Muscle layer of colon (tissue), 2 donors: ENCODE data around the gene ROBO1.

Source experiments
- H3K27ac ChIP-seq: one replicate; pipeline ENCODE4 v1.7.0; 2013; ENCODE audit warnings: low read depth, mild to moderate bottlenecking, low read length, moderate library complexity
- H3K27me3 ChIP-seq, 2 donors: one replicate each; pipeline ENCODE4 v1.7.0; 2013; ENCODE audit warnings: low read length in 2 of 2, mild to moderate bottlenecking in 2 of 2; ENCODE audit not compliant: insufficient read depth in 2 of 2, control insufficient read depth in 1 of 2
- H3K36me3 ChIP-seq: one replicate; pipeline ENCODE4 v1.7.0; 2013; ENCODE audit warnings: mild to moderate bottlenecking, low read length; ENCODE audit not compliant: insufficient read depth
- H3K4me1 ChIP-seq: one replicate; pipeline ENCODE4 v1.7.0; 2013; ENCODE audit warnings: mild to moderate bottlenecking, low read length; ENCODE audit not compliant: insufficient read depth
- H3K4me3 ChIP-seq, 2 donors: one replicate each; pipeline ENCODE4 v1.7.0; 2013; ENCODE audit warnings: low read length in 2 of 2, low read depth in 1 of 2, mild to moderate bottlenecking in 1 of 2, moderate library complexity in 1 of 2
- H3K9ac ChIP-seq: one replicate; pipeline ENCODE4 v1.7.0; 2013; ENCODE audit warnings: low read length
- H3K9me3 ChIP-seq: one replicate; pipeline ENCODE4 v1.7.0; 2013; ENCODE audit warnings: mild to moderate bottlenecking, low read length
- donor health status: abdominal sarcoma.
- donor health status: Adenocarcinoma of cecum.

ROBO1 gene

GRCh38 chr3:78802562-78802930, 965.3 kb downstream of the ROBO1 start:
- H3K4me3 ChIP-seq: no peak overlapping the region
- H3K36me3 ChIP-seq: no peaks in the 10 kb centered on the region
- no peaks in the 10 kb centered on the region for H3K9me3 ChIP-seq
- no peaks in the 10 kb centered on the region for H3K27me3 ChIP-seq
- no peaks in the 10 kb centered on the region for H3K4me1 ChIP-seq
- no peak overlapping the region for H3K9ac ChIP-seq
- H3K27ac ChIP-seq: no peak overlapping the region

- Histone ChIP-seq H3K4me3 (no peak overlapping the region), H3K27me3 (no peaks in the 10 kb centered on the region), H3K9ac (no peak overlapping the region), H3K27ac (no peak overlapping the region), H3K9me3 (no peaks in the 10 kb centered on the region), H3K4me1 (peaks cover under 1% of the 10 kb centered on the region), H3K36me3 (no peaks in the 10 kb centered on the region)
Observed at GRCh38 chr3:78801926-78802561, 965.8 kb downstream of the ROBO1 start.

DNA sequence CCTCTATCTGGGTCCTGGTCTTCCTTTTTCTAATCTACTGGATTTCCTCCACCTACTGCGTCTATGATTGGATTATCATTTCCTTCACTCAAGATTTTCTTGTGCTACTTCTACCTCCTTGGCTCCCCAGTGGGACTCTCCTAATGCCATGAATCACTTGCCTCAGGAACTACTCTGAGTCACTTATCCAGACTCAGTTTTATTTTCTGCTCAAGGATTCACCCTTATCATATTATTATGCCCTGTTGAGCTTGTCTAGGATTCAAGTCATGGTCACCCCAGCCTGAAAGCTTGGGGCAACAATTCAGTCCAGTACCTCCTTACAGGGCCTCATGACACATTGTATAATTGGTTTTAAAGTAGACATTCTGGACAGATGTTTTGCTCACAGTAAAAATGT, 968.1 kb downstream of the ROBO1 start:
- Histone ChIP-seq H3K4me3 (no peak overlapping the region), H3K27ac (no peak overlapping the region), H3K27me3 (no peaks in the 10 kb centered on the region), H3K36me3 (no peaks in the 10 kb centered on the region), H3K4me1 (peaks cover 6% of the 10 kb centered on the region), H3K9me3 (no peaks in the 10 kb centered on the region), H3K9ac (no peak overlapping the region)

DNA sequence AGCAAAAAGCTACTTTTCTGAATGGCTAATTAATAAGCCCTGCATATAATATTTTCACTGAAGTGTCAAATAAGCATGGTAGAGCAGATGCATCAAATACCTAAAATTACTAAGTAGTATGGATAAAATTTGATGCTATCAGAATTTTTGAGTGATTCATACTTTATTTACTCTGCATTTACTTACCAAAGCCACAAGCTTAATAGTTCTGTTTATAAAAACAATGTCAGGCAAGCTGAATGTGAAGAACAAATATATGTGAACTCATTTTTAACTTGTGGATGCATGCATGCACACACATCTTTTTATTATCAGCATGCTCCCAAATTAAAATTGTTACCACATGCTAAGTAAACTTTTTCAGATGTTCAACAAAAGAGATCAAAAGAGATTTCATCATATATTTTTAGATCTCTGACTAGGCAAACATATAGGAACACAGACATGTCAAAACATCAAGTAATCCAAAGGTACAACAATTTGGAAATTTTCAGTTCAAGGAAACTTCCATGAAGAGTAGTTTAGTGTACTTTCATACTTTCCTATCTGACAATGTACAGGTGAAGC, 969.4 kb downstream of the ROBO1 start:
- H3K4me3 ChIP-seq: no peak overlapping the region
- no peak overlapping the region for H3K27ac ChIP-seq
- peaks cover 6% of the 10 kb centered on the region for H3K4me1 ChIP-seq
- no peaks in the 10 kb centered on the region for H3K27me3 ChIP-seq
- H3K9me3 ChIP-seq: no peaks in the 10 kb centered on the region
- no peak overlapping the region for H3K9ac ChIP-seq
- H3K36me3 ChIP-seq: no peaks in the 10 kb centered on the region

GRCh38 chr3:78794431-78794830, 973.4 kb downstream of the ROBO1 start:
- Histone ChIP-seq H3K9me3 (no peaks in the 10 kb centered on the region), H3K27me3 (no peaks in the 10 kb centered on the region), H3K36me3 (no peaks in the 10 kb centered on the region), H3K27ac (no peak overlapping the region), H3K4me1 (peaks cover 6% of the 10 kb centered on the region), H3K9ac (no peak overlapping the region), H3K4me3 (no peak overlapping the region)

- Histone ChIP-seq H3K27ac (no peak overlapping the region), H3K4me1 (peaks cover 6% of the 10 kb centered on the region), H3K4me3 (no peak overlapping the region), H3K36me3 (no peaks in the 10 kb centered on the region), H3K27me3 (no peaks in the 10 kb centered on the region), H3K9ac (no peak overlapping the region), H3K9me3 (no peaks in the 10 kb centered on the region)
Observed at GRCh38 chr3:78792733-78793132, 975.1 kb downstream of the ROBO1 start.

DNA sequence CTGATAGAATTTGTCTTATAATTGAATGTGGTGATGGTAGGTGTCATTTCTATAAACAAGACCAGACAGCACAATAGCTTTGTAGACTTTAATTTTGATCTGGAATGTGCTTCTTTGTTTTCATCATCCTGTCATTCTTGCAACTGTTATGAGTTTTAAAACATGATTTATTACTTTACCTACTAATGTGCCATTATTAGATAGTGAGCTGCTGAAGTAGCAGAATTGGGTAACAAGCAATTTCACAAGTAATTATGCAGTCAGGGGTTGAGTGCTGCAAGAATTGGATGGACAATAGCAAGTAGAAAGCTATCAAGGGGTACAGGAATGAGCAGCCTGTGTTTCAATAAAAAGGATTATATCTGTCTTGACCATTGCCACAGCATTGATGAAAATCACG, 975.6 kb downstream of the ROBO1 start:
- H3K27ac ChIP-seq: no peak overlapping the region
- H3K27me3 ChIP-seq: no peaks in the 10 kb centered on the region
- no peak overlapping the region for H3K4me3 ChIP-seq

GRCh38 chr3:78791753-78792152, 976.0 kb downstream of the ROBO1 start:
- H3K9me3 ChIP-seq: no peaks in the 10 kb centered on the region
- H3K27ac ChIP-seq: no peak overlapping the region
- H3K36me3 ChIP-seq: no peaks in the 10 kb centered on the region
- peaks cover 3% of the 10 kb centered on the region for H3K4me1 ChIP-seq
- H3K27me3 ChIP-seq: no peaks in the 10 kb centered on the region
- no peak overlapping the region for H3K4me3 ChIP-seq
- no peak overlapping the region for H3K9ac ChIP-seq

More for the DNA sequence above, 975.6 kb downstream of the ROBO1 start:
- H3K36me3 ChIP-seq: no peaks in the 10 kb centered on the region
- H3K9me3 ChIP-seq: no peaks in the 10 kb centered on the region
- no peak overlapping the region for H3K9ac ChIP-seq
- peaks cover 6% of the 10 kb centered on the region for H3K4me1 ChIP-seq

GRCh38 chr3:78788839-78789238, 979.0 kb downstream of the ROBO1 start:
- Histone ChIP-seq H3K36me3 (no peaks in the 10 kb centered on the region), H3K9ac (no peak overlapping the region), H3K9me3 (no peaks in the 10 kb centered on the region), H3K4me1 (no peaks in the 10 kb centered on the region), H3K27ac (no peak overlapping the region), H3K27me3 (no peaks in the 10 kb centered on the region), H3K4me3 (no peak overlapping the region)

DNA sequence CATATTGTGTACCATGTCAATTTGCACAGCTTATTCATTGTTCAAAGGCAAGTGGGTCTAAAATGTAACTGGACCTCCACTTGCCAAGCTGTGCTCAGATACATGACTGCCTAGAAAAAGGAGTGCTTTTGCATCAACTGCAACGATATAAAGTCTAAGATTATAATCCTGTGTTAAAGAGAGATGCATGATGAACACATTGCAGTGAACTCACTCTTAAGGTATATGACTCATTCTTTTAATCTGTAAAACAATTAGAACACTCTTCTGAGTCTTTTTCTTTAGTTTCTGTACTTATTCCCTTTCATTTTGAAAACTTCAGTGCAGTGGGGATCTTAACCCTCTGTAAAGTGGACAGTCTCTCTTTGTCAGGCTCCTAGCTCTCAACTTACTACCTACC, 982.8 kb downstream of the ROBO1 start:
- Histone ChIP-seq H3K36me3 (no peaks in the 10 kb centered on the region), H3K4me1 (no peaks in the 10 kb centered on the region), H3K27me3 (no peaks in the 10 kb centered on the region), H3K9me3 (no peaks in the 10 kb centered on the region), H3K27ac (no peak overlapping the region), H3K9ac (no peak overlapping the region), H3K4me3 (no peak overlapping the region)

- H3K4me3 ChIP-seq: no peak overlapping the region
- H3K4me1 ChIP-seq: no peaks in the 10 kb centered on the region
- H3K9me3 ChIP-seq: no peaks in the 10 kb centered on the region
- H3K9ac ChIP-seq: no peak overlapping the region
- no peaks in the 10 kb centered on the region for H3K27me3 ChIP-seq
- H3K27ac ChIP-seq: no peak overlapping the region
- no peaks in the 10 kb centered on the region for H3K36me3 ChIP-seq
Observed at GRCh38 chr3:78781351-78781750, 986.4 kb downstream of the ROBO1 start.
